HepG2 (cell line): ENCODE data around the gene PELI1. TPM values are rescaled to one million over a fixed set of nuclear protein-coding genes. Genes with fewer than 3 reads are reported as not detected.
A peak's percentile ranks its signal among the peaks of the same experiment; 100 is the strongest.

Experiments used
- DR1 ChIP-seq: sonication (generic); formaldehyde crosslinking; IDR thresholded peaks from 2 replicates; pipeline ENCODE4 v1.8.0; 2021; ENCODE audit warnings: mild to moderate bottlenecking, missing genetic modification reagents, inconsistent platforms
- HCFC1 ChIP-seq: fragments of 150-350 bp; IDR thresholded peaks from 2 replicates; pipeline ENCODE4 v1.6.1; 2014; ENCODE audit warnings: low read depth, low read length
- KAT7 ChIP-seq: IDR thresholded peaks from 2 replicates; pipeline ENCODE4 v1.6.1; 2018; ENCODE audit warnings: borderline replicate concordance, missing compliant biosample characterization
- KLF11 ChIP-seq: IDR thresholded peaks from 2 replicates; pipeline ENCODE4 v1.6.1; 2016; ENCODE audit warnings: missing compliant biosample characterization
- REL ChIP-seq: sonication (generic); formaldehyde crosslinking; conservative IDR thresholded peaks from 2 replicates; pipeline ENCODE4 v1.8.0; 2022; ENCODE audit warnings: mild to moderate bottlenecking, missing genetic modification reagents, moderate library complexity
- ZBTB7B ChIP-seq: sonication (generic); formaldehyde crosslinking; IDR thresholded peaks from 2 replicates; pipeline ENCODE4 v1.4.0; 2020; ENCODE audit warnings: missing genetic modification reagents
- ZC3H13 ChIP-seq: sonication (generic); formaldehyde crosslinking; IDR thresholded peaks from 2 replicates; pipeline ENCODE4 v1.8.1; 2023; ENCODE audit warnings: mild to moderate bottlenecking, missing genetic modification reagents, moderate library complexity
- ZMAT3 ChIP-seq: sonication (generic); formaldehyde crosslinking; conservative IDR thresholded peaks from 2 replicates; pipeline ENCODE4 v1.7.0; 2021; ENCODE audit warnings: missing genetic modification reagents
- ZNF30 ChIP-seq: sonication (generic); formaldehyde crosslinking; IDR thresholded peaks from 2 replicates; pipeline ENCODE4 v1.5.0; 2020; ENCODE audit warnings: mild to moderate bottlenecking, missing genetic modification reagents
- ZNF83 ChIP-seq: sonication (generic); formaldehyde crosslinking; IDR thresholded peaks from 2 replicates; pipeline ENCODE4 v1.4.0; 2020; ENCODE audit warnings: missing genetic modification reagents, mild to moderate bottlenecking, borderline replicate concordance
- polyA plus RNA-seq, 8 experiments: library from polyadenylated mRNA; depleted of rRNA in 3 of 8; stranded (reverse) in 7 of 8; unstranded in 1 of 8; fragments of >200 nt; fragmentation: Illumina TruSeq in 4 of 8; extraction: Trizol in 4 of 8; gene quantifications; 2 replicates each; pipeline versions ENCODE4 v1.2.1 to v1.2.3, GENCODE V29; 2011 to 2016; ENCODE audit warnings: low read depth in 4 of 8, missing spikeins in 1 of 8, mixed read lengths in 1 of 8; ENCODE audit not compliant: insufficient read depth in 1 of 8
- total RNA-seq, 5 experiments: library from RNA; depleted of rRNA; stranded (reverse); fragments of >200 nt; fragmentation: Illumina TruSeq; extraction: Trizol; gene quantifications; 2 replicates each; pipeline ENCODE4 v1.2.3, GENCODE V29; 2016; ENCODE audit warnings: low read depth in 1 of 5
- TF ChIP-seq, protein P1 (sequence below): sonication (generic); formaldehyde crosslinking; conservative IDR thresholded peaks from 2 replicates; pipeline ENCODE4 v1.4.0; 2020; ENCODE audit warnings: mild to moderate bottlenecking, missing genetic modification reagents, moderate library complexity
- TF ChIP-seq, protein P2 (sequence below): sonication (generic); formaldehyde crosslinking; IDR thresholded peaks from 2 replicates; pipeline ENCODE4 v1.4.0; 2020; ENCODE audit warnings: missing genetic modification reagents, mild to moderate bottlenecking, borderline replicate concordance
- TF ChIP-seq, protein P3 (sequence below): sonication (generic); formaldehyde crosslinking; IDR thresholded peaks from 2 replicates; pipeline ENCODE4 v1.8.1; 2023; ENCODE audit warnings: missing genetic modification reagents, inconsistent platforms, borderline replicate concordance
- TF ChIP-seq, protein P4 (sequence below): sonication (generic); formaldehyde crosslinking; conservative IDR thresholded peaks from 2 replicates; pipeline ENCODE4 v1.8.0; 2022; ENCODE audit warnings: missing genetic modification reagents
- TF ChIP-seq, protein P5 (sequence below): sonication (generic); formaldehyde crosslinking; IDR thresholded peaks from 2 replicates; pipeline ENCODE4 v1.4.0; 2020; ENCODE audit warnings: mild to moderate bottlenecking, missing genetic modification reagents

The PELI1 gene
- total and polyA plus RNA-seq, 2 of the 13 experiments (the other 11 are each of a cell fraction or from before 2014, with no cell fraction given) = 12.5 to 16.2 TPM

DNA sequence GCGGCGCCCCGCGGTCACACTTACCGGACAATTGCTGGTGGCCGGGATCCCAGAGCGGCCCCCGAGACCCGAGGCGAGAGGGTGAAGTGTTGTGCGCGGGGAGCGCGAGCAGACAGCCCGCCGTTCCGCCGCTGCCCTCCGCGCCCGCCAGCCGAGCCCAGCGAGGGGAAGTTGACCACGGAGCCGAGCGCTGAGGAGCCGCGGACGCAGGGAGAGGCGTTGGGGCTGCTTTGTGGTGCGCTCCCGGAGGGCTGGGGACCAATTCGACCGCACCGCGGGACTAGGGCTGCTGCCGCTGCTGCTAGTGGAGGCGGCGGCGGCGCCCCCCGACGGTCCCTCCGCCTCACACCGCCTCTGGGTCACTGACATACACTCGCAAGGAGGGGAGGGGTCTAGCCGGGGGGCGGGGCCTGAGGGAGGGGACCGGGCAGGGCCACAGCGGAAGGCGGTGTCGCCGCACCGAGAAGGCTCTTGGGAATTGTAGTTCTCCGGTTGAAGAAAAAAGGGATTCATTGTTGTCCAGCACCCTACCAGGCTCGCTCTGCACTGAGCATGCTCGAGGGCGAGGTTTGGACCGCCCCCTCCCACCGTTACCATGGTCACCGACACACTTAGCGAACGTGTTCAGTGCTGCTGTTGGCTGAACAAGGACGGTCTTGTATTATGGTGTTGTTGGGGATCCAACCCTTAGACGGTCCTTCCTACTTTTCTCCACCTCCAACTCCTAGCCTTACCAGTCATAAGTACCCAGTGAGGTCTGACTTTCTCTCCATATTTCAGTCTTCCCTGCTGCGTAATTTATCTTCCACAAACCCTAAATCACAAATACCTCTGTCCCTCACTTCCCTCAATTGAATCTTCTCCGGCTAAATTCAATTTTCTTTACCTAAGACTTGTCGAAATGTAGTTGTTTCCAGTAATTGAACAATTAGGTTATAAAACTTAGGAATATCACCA is at the start of gene PELI1 (continued):
- no peak for TF ChIP-seq REL (CRISPR knock-in tag)
- TF ChIP-seq, protein P1, sequence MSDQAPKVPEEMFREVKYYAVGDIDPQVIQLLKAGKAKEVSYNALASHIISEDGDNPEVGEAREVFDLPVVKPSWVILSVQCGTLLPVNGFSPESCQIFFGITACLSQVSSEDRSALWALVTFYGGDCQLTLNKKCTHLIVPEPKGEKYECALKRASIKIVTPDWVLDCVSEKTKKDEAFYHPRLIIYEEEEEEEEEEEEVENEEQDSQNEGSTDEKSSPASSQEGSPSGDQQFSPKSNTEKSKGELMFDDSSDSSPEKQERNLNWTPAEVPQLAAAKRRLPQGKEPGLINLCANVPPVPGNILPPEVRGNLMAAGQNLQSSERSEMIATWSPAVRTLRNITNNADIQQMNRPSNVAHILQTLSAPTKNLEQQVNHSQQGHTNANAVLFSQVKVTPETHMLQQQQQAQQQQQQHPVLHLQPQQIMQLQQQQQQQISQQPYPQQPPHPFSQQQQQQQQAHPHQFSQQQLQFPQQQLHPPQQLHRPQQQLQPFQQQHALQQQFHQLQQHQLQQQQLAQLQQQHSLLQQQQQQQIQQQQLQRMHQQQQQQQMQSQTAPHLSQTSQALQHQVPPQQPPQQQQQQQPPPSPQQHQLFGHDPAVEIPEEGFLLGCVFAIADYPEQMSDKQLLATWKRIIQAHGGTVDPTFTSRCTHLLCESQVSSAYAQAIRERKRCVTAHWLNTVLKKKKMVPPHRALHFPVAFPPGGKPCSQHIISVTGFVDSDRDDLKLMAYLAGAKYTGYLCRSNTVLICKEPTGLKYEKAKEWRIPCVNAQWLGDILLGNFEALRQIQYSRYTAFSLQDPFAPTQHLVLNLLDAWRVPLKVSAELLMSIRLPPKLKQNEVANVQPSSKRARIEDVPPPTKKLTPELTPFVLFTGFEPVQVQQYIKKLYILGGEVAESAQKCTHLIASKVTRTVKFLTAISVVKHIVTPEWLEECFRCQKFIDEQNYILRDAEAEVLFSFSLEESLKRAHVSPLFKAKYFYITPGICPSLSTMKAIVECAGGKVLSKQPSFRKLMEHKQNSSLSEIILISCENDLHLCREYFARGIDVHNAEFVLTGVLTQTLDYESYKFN (CRISPR knock-in tag) = peak; percentile 53
- TF ChIP-seq ZNF30 (CRISPR knock-in tag) = no peak; the same call in 1 of the 2 replicates
- peak; percentile 87 for TF ChIP-seq HCFC1
- TF ChIP-seq, protein P2, sequence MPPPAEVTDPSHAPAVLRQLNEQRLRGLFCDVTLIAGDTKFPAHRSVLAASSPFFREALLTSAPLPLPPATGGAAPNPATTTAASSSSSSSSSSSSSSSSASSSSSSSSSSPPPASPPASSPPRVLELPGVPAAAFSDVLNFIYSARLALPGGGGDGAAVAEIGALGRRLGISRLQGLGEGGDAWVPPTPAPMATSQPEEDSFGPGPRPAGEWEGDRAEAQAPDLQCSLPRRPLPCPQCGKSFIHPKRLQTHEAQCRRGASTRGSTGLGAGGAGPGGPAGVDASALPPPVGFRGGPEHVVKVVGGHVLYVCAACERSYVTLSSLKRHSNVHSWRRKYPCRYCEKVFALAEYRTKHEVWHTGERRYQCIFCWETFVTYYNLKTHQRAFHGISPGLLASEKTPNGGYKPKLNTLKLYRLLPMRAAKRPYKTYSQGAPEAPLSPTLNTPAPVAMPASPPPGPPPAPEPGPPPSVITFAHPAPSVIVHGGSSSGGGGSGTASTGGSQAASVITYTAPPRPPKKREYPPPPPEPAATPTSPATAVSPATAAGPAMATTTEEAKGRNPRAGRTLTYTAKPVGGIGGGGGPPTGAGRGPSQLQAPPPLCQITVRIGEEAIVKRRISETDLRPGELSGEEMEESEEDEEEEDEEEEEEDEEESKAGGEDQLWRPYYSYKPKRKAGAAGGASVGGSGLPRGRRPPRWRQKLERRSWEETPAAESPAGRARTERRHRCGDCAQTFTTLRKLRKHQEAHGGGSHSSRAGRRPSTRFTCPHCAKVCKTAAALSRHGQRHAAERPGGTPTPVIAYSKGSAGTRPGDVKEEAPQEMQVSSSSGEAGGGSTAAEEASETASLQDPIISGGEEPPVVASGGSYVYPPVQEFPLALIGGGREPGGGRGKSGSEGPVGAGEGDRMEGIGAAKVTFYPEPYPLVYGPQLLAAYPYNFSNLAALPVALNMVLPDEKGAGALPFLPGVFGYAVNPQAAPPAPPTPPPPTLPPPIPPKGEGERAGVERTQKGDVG = peak; percentile 79; the same call in 1 of the 2 replicates
- peak; percentile 98 for TF ChIP-seq ZMAT3
- TF ChIP-seq ZC3H13 (CRISPR knock-in tag) = no peak
- TF ChIP-seq KAT7 (CRISPR knock-in tag) = peak; percentile 98
- TF ChIP-seq, protein P3, sequence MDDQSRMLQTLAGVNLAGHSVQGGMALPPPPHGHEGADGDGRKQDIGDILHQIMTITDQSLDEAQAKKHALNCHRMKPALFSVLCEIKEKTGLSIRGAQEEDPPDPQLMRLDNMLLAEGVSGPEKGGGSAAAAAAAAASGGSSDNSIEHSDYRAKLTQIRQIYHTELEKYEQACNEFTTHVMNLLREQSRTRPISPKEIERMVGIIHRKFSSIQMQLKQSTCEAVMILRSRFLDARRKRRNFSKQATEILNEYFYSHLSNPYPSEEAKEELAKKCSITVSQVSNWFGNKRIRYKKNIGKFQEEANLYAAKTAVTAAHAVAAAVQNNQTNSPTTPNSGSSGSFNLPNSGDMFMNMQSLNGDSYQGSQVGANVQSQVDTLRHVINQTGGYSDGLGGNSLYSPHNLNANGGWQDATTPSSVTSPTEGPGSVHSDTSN (CRISPR knock-in tag) = no peak
- TF ChIP-seq, protein P4, sequence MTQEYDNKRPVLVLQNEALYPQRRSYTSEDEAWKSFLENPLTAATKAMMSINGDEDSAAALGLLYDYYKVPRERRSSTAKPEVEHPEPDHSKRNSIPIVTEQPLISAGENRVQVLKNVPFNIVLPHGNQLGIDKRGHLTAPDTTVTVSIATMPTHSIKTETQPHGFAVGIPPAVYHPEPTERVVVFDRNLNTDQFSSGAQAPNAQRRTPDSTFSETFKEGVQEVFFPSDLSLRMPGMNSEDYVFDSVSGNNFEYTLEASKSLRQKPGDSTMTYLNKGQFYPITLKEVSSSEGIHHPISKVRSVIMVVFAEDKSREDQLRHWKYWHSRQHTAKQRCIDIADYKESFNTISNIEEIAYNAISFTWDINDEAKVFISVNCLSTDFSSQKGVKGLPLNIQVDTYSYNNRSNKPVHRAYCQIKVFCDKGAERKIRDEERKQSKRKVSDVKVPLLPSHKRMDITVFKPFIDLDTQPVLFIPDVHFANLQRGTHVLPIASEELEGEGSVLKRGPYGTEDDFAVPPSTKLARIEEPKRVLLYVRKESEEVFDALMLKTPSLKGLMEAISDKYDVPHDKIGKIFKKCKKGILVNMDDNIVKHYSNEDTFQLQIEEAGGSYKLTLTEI (CRISPR knock-in tag) = no peak
- TF ChIP-seq DR1 = peak; percentile 84
- TF ChIP-seq KLF11 (CRISPR knock-in tag) = no peak; the same call in 1 of the 2 replicates
- 0 out of 2 replicates have a peak, but pooled peaks have one; percentile 36 for TF ChIP-seq ZBTB7B (CRISPR knock-in tag)
- TF ChIP-seq, protein P5, sequence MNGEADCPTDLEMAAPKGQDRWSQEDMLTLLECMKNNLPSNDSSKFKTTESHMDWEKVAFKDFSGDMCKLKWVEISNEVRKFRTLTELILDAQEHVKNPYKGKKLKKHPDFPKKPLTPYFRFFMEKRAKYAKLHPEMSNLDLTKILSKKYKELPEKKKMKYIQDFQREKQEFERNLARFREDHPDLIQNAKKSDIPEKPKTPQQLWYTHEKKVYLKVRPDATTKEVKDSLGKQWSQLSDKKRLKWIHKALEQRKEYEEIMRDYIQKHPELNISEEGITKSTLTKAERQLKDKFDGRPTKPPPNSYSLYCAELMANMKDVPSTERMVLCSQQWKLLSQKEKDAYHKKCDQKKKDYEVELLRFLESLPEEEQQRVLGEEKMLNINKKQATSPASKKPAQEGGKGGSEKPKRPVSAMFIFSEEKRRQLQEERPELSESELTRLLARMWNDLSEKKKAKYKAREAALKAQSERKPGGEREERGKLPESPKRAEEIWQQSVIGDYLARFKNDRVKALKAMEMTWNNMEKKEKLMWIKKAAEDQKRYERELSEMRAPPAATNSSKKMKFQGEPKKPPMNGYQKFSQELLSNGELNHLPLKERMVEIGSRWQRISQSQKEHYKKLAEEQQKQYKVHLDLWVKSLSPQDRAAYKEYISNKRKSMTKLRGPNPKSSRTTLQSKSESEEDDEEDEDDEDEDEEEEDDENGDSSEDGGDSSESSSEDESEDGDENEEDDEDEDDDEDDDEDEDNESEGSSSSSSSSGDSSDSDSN (CRISPR knock-in tag) = peak; percentile 99
- no peak for TF ChIP-seq ZNF83 (CRISPR knock-in tag)
